K562 (cell line): ENCODE data around the gene RTN4. TPM values are rescaled to one million over a fixed set of nuclear protein-coding genes. Genes with fewer than 3 reads are reported as not detected.
A peak's percentile ranks its signal among the peaks of the same experiment; 100 is the strongest.

Experiments used
- CBX5 ChIP-seq: IDR thresholded peaks from 2 replicates; pipeline ENCODE4 v1.6.1; 2014; ENCODE audit warnings: low read depth, borderline replicate concordance
- CEBPZ ChIP-seq: fragments of 150-350 bp; IDR thresholded peaks from 2 replicates; pipeline ENCODE4 v1.6.1; 2014; ENCODE audit warnings: low read depth, mild to moderate bottlenecking, low read length, borderline replicate concordance
- CHCHD3 ChIP-seq: fragments of 250-450 bp; sonication (Bioruptor Pico); IDR thresholded peaks from 2 replicates; pipeline ENCODE4 v2.1.2; 2022; ENCODE audit warnings: mild to moderate bottlenecking
- CHD2 ChIP-seq: IDR thresholded peaks from 2 replicates; pipeline ENCODE4 v1.6.1; 2011; ENCODE audit warnings: low read depth, low read length
- HMBOX1 ChIP-seq: sonication (generic); IDR thresholded peaks from 2 replicates; pipeline ENCODE4 v1.6.1; 2016
- KAT7 ChIP-seq: sonication (generic); formaldehyde crosslinking; IDR thresholded peaks from 2 replicates; pipeline ENCODE4 v1.8.0; 2022; ENCODE audit warnings: missing genetic modification reagents, mild to moderate bottlenecking, borderline replicate concordance
- MYC ChIP-seq, 2 experiments: fragments of 250-450 bp in 1 of 2; sonication (Bioruptor Pico) in 1 of 2; IDR thresholded peaks; 2 replicates each; pipeline versions ENCODE4 v1.5.1 to v1.6.1; 2012 to 2021; ENCODE audit warnings: low read depth in 2 of 2, borderline replicate concordance in 1 of 2, improper control_type of control experiment in 1 of 2, low read length in 1 of 2, mild to moderate bottlenecking in 1 of 2, moderate library complexity in 1 of 2
- PHB ChIP-seq: fragments of 250-450 bp; sonication (Bioruptor Pico); IDR thresholded peaks from 2 replicates; pipeline ENCODE4 v1.5.0; 2021
- RAD21 ChIP-seq, 2 experiments: fragments of 250-450 bp in 1 of 2; fragments of 450-650 bp in 1 of 2; sonication (Bioruptor Pico) in 1 of 2; formaldehyde crosslinking in 1 of 2; IDR thresholded peaks in 1 of 2; conservative IDR thresholded peaks in 1 of 2; 2 replicates each; pipeline versions ENCODE4 v1.4.0 to v1.8.0; 2020 to 2022; ENCODE audit warnings: mild to moderate bottlenecking in 2 of 2, moderate library complexity in 1 of 2
- RAD51 ChIP-seq: fragments of 450-650 bp; IDR thresholded peaks from 2 replicates; pipeline ENCODE4 v1.7.1; 2016; ENCODE audit warnings: low read depth, mild to moderate bottlenecking, borderline replicate concordance
- SMAD4 ChIP-seq: fragments of 250-450 bp; sonication (Bioruptor Pico); conservative IDR thresholded peaks from 2 replicates; pipeline ENCODE4 v1.8.0; 2021; ENCODE audit warnings: inconsistent platforms, mild to moderate bottlenecking, moderate library complexity
- STAT5A ChIP-seq: IDR thresholded peaks from 2 replicates; pipeline ENCODE4 v1.6.1; 2012; ENCODE audit warnings: low read length, inconsistent platforms, borderline replicate concordance
- ZC3H4 ChIP-seq: sonication (generic); formaldehyde crosslinking; IDR thresholded peaks from 2 replicates; pipeline ENCODE4 v1.9.0; 2021; ENCODE audit warnings: missing genetic modification reagents, borderline replicate concordance
- ZMIZ1 ChIP-seq, 2 experiments: fragments of 150-350 bp in 1 of 2; IDR thresholded peaks; 2 replicates each; pipeline ENCODE4 v1.6.1; 2012 to 2016; ENCODE audit warnings: low read depth in 2 of 2, low read length in 2 of 2, mild to moderate bottlenecking in 1 of 2, moderate library complexity in 1 of 2
- ZNF124 ChIP-seq: sonication (generic); formaldehyde crosslinking; IDR thresholded peaks from 2 replicates; pipeline ENCODE4 v1.8.1; 2022; ENCODE audit warnings: missing genetic modification reagents
- ZNF134 ChIP-seq: fragments of 250-450 bp; sonication (Bioruptor Pico); conservative IDR thresholded peaks from 2 replicates; pipeline ENCODE4 v1.4.0; 2020
- ZNF561 ChIP-seq: fragments of 450-650 bp; formaldehyde crosslinking; conservative IDR thresholded peaks from 2 replicates; pipeline ENCODE4 v1.4.0; 2020; ENCODE audit warnings: mild to moderate bottlenecking, moderate library complexity
- ZNF668 ChIP-seq: fragments of 250-450 bp; sonication (Bioruptor Pico); IDR thresholded peaks from 2 replicates; pipeline ENCODE4 v1.8.0; 2022; ENCODE audit warnings: mild to moderate bottlenecking, inconsistent platforms
- ZNF76 ChIP-seq: fragments of 250-450 bp; sonication (Bioruptor Pico); IDR thresholded peaks from 2 replicates; pipeline ENCODE4 v1.4.0; 2020; ENCODE audit warnings: mild to moderate bottlenecking, moderate library complexity, borderline replicate concordance
- ZNF778 ChIP-seq: fragments of 450-650 bp; formaldehyde crosslinking; IDR thresholded peaks from 2 replicates; pipeline ENCODE4 v1.4.0; 2020; ENCODE audit warnings: mild to moderate bottlenecking, moderate library complexity
- polyA plus RNA-seq, 8 experiments: library from polyadenylated mRNA; depleted of rRNA in 4 of 8; stranded (reverse) in 5 of 8; unstranded in 3 of 8; fragments of >200 nt; fragmentation: Nextera tagmentation in 2 of 8; fragmentation: Illumina TruSeq in 1 of 8; extraction: Ambion mirVana in 2 of 8; extraction: Trizol in 1 of 8; gene quantifications; 2 replicates each; pipeline versions ENCODE4 v1.2.1 to v1.2.3, GENCODE V29; 2011 to 2014; ENCODE audit warnings: inconsistent platforms in 1 of 8, missing spikeins in 1 of 8
- total RNA-seq, 7 experiments: library from RNA; depleted of rRNA in 6 of 7; stranded (reverse); fragments of >200 nt in 6 of 7; fragmentation: Illumina TruSeq in 2 of 7; extraction: Trizol in 2 of 7; gene quantifications; 2 replicates each; pipeline versions ENCODE4 v1.2.1 to v1.2.3, GENCODE V29; 2011 to 2021; ENCODE audit warnings: low replicate concordance in 1 of 7

Gene RTN4
- total and polyA plus RNA-seq, 9 of the 15 experiments (the other 6 are each of a cell fraction or from before 2014, with no cell fraction given), result 73.0 to 248 (median 116) TPM

GRCh38 chr2:55049043-55049820, 1.0 kb downstream of the RTN4 start (continued):
- TF ChIP-seq CEBPZ (no peak), CBX5 (no peak), PHB (CRISPR knock-in tag) (no peak), ZNF134 (CRISPR knock-in tag) (no peak), HMBOX1 (peak; percentile 76; the same call in 1 of the 2 replicates), ZNF561 (no peak), SMAD4 (0 out of 2 replicates have a peak, but pooled peaks have one; percentile 52), KAT7 (no peak; the same call in 1 of the 2 replicates), STAT5A (no peak), ZC3H4 (CRISPR knock-in tag) (peak; percentile 88; the same call in 1 of the 2 replicates), ZNF668 (no peak), ZNF778 (CRISPR knock-in tag) (no peak), CHCHD3 (CRISPR knock-in tag) (no peak), MYC (IDR thresholded peaks at IDR 0.05; ENCODE audit: low read depth, low read length) (peak; percentile 71; the same call in 1 of the 2 replicates), MYC (CRISPR knock-in tag; IDR thresholded peaks at IDR 0.05; ENCODE audit: borderline replicate concordance, low read depth) (peak; percentile 34; the same call in 1 of the 2 replicates), ZNF124 (CRISPR knock-in tag) (no peak), RAD21 (CRISPR knock-in tag; conservative IDR thresholded peaks at IDR 0.05 in 1 of 2, IDR thresholded peaks at IDR 0.05 in 1 of 2) (peak; percentile 56 to 57), ZMIZ1 (IDR thresholded peaks at IDR 0.05; ENCODE audit: low read depth in 2 of 2, low read length in 2 of 2) (0 out of 4 replicates have a peak, but pooled peaks of 1 of the 2 experiments have one; percentile 37), CHD2 (peak; percentile 51; the same call in 1 of the 2 replicates), ZNF76 (CRISPR knock-in tag) (no peak), RAD51 (no peak)
